Measurements from ENCODE around the gene EMILIN2.
"Not testable (repeated sequence)": the region's sequence is repeated elsewhere in the genome, so short reads cannot be mapped to it uniquely, and the experiment has no call there.

The EMILIN2 gene

GRCh38 chr18:2913398-2914005 is 66.7 kb downstream of the EMILIN2 start:
- no peak for DNase-seq

DNA sequence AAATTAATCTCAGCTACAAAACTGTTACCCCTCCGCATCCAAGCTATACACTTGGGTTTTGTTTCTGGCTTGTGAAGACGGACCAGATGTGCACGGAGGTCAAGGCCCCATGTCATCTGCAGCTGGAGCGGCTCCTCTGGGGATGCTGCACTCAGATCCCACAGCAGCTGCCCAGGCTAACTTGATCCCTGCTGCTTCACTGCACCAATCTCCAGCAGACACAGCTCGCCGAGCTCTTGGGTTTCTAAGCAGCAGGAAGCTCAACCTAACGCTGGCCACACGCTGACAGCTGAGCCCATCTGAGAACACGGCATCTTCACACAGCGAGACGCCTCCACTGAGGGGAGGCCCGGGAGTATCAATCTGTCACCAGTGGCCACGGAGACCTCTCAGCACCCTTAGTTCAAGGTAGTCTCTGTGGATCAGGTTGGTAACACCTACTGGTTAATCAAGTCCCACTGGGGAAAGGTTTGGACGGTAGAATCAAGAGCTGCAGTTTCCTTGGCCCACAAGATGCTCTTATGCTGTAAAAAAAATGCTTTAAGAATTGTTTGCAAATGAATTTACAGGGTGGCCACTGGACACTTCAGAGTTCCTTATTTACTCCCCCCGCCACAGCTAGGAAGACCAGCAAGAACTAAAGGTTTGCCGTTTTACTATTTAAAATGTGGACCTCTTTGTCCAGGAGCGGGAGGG is 67.5 kb downstream of the EMILIN2 start:
- DNase-seq = no peak

GRCh38 chr18:2914881-2915240 is 68.1 kb downstream of the EMILIN2 start:
- DNase-seq = no peak

GRCh38 chr18:2915486-2915885 is 68.7 kb downstream of the EMILIN2 start:
- not testable (repeated sequence) for DNase-seq

- DNase-seq = no peak
These were observed 69.4 kb downstream of the EMILIN2 start for GRCh38 chr18:2916184-2916583.

- DNase-seq = peak in 2 of 58 donors; percentile 13
These were observed 70.6 kb downstream of the EMILIN2 start for GRCh38 chr18:2917259-2918047.

DNA sequence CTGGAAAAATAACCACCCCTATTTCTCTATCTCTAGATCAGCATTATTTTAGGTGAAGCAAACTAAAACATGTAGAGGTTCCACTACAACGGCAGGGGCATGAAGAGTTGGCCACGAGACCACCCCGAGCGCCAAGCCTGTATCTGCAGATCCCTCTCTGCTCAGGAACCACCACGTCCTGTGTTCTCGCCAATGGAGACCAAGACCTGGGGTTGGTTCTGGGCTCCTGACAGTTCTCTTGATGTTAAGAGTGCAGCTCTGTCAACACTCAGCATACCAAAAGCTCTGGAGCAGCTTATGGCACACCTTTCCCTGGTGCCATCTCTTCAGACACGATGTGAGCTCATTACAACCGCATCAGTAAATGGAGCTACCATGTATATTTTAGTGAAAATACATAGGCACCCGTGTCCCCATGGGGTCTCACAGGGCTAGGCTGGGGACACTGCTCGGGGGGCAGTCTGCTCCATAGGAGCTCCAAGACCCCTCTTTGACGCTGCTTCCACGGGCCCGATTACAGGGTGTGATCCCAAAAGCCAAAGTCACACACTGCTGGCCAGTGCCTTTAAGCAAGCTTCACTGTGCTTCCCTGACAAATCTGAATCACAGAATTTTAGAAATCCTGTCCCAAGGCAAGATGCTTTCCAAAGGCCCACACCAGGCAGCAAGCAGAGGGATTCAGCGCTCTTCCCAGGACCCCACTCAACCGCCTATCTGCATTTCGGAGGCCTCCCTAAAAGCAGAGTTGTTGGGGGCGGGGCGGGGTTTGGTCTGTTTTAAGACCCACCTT is 72.2 kb downstream of the EMILIN2 start:
- DNase-seq = no peak

- DNase-seq = no peak
These were observed 72.8 kb downstream of the EMILIN2 start for GRCh38 chr18:2919600-2919999.

DNA sequence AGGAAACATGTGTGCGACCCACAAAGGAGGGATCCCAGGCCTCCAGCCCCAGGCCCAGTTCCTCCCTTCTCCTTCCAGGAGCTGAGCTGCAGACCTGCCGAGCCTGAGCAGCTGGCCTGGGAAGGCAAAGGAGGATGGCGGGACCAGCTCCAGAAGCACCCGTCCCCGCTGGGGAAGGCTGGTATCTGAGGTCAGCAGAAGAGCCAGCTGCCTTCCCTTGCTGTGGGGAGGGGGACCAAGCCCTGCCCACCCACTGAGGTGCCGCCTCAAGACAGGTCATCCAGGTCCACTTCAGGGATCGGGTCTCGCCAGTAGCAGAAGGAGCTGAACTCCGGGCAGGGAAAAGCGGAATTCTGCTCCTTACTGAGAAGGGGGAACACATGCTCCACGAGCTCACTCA is 73.2 kb downstream of the EMILIN2 start:
- DNase-seq = no peak

- peak in 15 of 58 donors; percentile 16 to 79 (median 34) for DNase-seq
These were observed 73.9 kb downstream of the EMILIN2 start for GRCh38 chr18:2920546-2921343.

- no peak for DNase-seq
These were observed 75.0 kb downstream of the EMILIN2 start for GRCh38 chr18:2921778-2922177.

GRCh38 chr18:2923464-2923863 is 76.7 kb downstream of the EMILIN2 start:
- no peak for DNase-seq

DNA sequence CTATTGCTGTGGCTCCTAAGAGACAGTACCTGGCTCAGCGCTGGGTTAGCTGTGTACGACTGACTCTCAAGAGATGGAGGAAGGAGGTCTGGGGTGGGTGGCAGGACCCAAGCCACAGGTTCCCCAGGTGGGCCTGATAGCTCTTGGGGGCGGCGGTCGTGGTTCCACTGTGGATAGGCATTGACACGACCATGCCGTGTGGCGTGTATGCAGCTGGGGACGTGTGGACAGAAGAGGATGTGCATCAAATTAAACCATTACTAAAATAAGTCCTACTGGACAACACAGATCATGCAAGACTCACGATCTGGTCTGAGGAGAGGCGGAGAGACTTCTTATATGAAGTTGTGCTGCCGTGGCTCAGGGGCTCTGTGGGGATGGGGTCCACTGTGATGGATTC is 78.1 kb downstream of the EMILIN2 start:
- no peak for DNase-seq

DNA sequence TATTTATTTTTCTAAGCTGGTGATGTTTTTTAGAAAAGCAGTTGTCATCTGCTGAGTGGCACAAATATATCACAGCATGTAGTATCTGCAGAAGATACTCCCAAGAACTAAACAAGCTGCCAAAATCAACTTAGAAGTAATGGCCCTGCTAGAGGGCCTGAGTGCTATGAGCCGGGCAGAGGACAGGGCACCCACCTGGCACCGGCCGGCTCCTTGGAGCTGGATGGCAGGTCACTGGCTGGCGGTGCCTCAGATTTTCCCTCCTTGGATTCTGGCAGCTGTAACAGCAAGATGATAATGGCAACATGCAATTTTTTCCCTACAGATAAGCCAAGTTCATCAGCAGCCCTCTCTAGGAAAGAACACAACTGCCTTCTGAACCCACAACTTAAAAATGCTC is 79.7 kb downstream of the EMILIN2 start:
- DNase-seq = no peak

DNA sequence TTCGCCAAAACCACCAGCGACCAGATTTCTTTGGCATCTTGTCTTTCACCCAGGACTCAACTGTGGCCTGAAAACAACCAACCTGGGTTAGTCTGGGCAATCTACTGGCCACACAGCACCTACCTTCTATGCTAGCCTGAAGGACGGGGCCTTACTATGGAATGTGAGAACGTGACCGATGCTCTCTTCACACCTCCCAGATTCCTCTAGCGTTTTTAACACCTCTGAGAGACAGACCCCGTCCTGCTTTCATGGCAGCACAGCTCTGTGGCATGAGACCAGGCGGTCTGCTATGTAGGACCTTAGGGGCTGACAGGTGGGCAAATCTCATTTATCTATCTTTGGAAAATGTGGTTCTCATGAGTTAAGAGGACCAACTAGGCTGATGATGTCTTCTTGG is 80.9 kb downstream of the EMILIN2 start:
- no peak for DNase-seq

DNA sequence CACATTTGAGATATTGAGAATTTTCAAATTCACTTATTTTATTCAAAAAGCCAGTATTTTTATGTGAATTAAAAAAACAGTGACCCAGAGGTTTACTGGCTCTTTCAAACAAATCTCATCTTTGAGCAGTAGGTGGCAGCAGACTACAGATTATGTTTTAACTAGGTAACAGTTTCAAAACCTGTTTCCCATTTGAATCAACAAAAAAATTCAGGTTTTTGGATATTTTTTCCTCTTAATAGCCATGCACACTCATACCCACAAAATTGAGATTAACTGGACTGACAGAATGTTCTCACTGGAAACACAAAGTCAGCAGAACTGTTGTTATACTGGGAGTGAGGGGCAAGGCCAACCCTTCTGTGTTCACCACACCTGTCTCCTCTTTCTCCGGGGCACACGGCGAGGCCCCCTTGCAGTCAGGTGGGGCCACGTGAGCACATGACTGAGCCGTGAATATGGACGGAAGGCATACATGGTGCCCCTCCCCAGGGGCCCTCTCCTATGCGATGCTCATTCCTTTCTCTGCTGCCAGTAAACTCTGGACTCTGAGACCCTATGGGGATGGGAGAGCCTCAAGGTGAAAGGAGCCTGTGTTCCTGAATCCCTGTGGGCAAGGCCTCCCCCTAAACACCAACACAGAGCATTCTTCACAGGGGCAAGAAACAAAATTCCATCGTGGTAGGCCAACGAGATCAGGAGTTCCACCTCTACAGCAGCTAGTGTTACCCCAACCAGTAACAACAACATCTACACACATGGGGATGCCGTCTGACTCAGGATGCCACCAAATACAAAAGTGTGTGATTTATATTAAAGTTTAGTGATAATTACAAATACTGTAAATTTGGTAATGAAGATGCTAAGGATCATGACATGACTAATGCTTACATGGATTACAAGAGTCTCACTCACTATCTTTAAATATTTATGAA is 85.7 kb downstream of the EMILIN2 start:
- DNase-seq = peak in 4 of 58 donors; percentile 14 to 70 (median 22)

- DNase-seq = no peak
These were observed 87.2 kb downstream of the EMILIN2 start for GRCh38 chr18:2933995-2934394.

GRCh38 chr18:2935438-2936192 is 88.8 kb downstream of the EMILIN2 start:
- no peak for DNase-seq

- DNase-seq = no peak
These were observed 92.5 kb downstream of the EMILIN2 start for GRCh38 chr18:2939317-2939716.

All from anterior cingulate cortex (tissue), 58 donors.